Heart left ventricle (tissue), 16 donors: ENCODE data around the gene HDLBP. TPM values are rescaled to one million over a fixed set of nuclear protein-coding genes. Genes with fewer than 3 reads are reported as not detected.

Experiments used
- ATAC-seq, 4 donors: fragments of 200-7000 bp; cut with Tn5 transposase; one replicate each; pipeline ENCODE4 v1.9.1; 2020 to 2022; ENCODE audit warnings: moderate library complexity in 4 of 4, mild to moderate bottlenecking in 3 of 4, moderate number of reproducible peaks in 1 of 4
- DNase-seq, 5 donors: peaks; one replicate each; pipeline ENCODE4 v3.0.0-alpha.2; 2020
- H3K27ac ChIP-seq, 12 donors: fragments of 200-600 bp; sonication (generic) in 4 of 12; one replicate each; pipeline versions ENCODE4 v1.5.0 to v1.8.0; 2016 to 2022; ENCODE audit warnings: mild to moderate bottlenecking in 2 of 12
- H3K27me3 ChIP-seq, 9 donors: fragments of 200-600 bp; sonication (generic) in 2 of 9; one replicate each; pipeline versions ENCODE4 v1.5.1 to v1.8.0; 2016 to 2022; ENCODE audit warnings: mild to moderate bottlenecking in 3 of 9
- H3K36me3 ChIP-seq, 9 donors: fragments of 200-600 bp; sonication (generic) in 2 of 9; one replicate each; pipeline versions ENCODE4 v1.5.0 to v1.8.0; 2018 to 2022; ENCODE audit warnings: mild to moderate bottlenecking in 2 of 9
- H3K4me1 ChIP-seq, 12 donors: fragments of 200-600 bp; sonication (generic) in 4 of 12; one replicate each; pipeline versions ENCODE4 v1.5.0 to v1.8.0; 2016 to 2022; ENCODE audit warnings: mild to moderate bottlenecking in 3 of 12
- H3K4me3 ChIP-seq, 12 donors: fragments of 200-600 bp; sonication (generic) in 4 of 12; one replicate each; pipeline versions ENCODE4 v1.5.0 to v1.8.0; 2017 to 2022; ENCODE audit warnings: mild to moderate bottlenecking in 9 of 12, moderate library complexity in 4 of 12
- H3K9me3 ChIP-seq, 12 donors: fragments of 200-600 bp; sonication (generic) in 4 of 12; one replicate each; pipeline versions ENCODE4 v1.5.0 to v1.8.0; 2016 to 2022; ENCODE audit warnings: mild to moderate bottlenecking in 1 of 12
- POLR2A ChIP-seq, 2 donors: fragments of 450-650 bp; IDR thresholded peaks; one replicate each; pipeline ENCODE4 v1.6.1; 2017; ENCODE audit warnings: antibody characterized with exemption in 2 of 2, mild to moderate bottlenecking in 2 of 2, moderate library complexity in 2 of 2
- WGBS, 4 donors: extraction: QIAGEN DNeasy Blood & Tissue Kit in 2 of 4; methylation state at CpG; one replicate each; pipeline versions ENCODE4 v1.1.5 to v1.1.7; 2013 to 2018; 5-methylcytosine and 5-hydroxymethylcytosine counted together
- intact Hi-C, 10 donors: fragments of 100-400 bp; cut with DNase I; formaldehyde crosslinking; loops; one replicate each; pipeline versions ENCODE4 v1.11.1 to v1.14.2; 2022
- polyA plus RNA-seq, 2 donors: library from polyadenylated mRNA; stranded (reverse); fragments of 200-250 nt; gene quantifications; one replicate each; pipeline ENCODE4 v1.2.3, GENCODE V29; 2013
- total RNA-seq, 9 donors: library from RNA; depleted of rRNA in 2 of 9; stranded (reverse); fragments of >200 nt in 2 of 9; fragmentation: NEBNext Ultra II Directional in 3 of 9; extraction: Animal tissue kit (Norgen Biotek cat#: 25700) in 3 of 9; gene quantifications; one replicate each; pipeline versions ENCODE4 v1.1.0 to v1.2.4, GENCODE V29; 2016 to 2023
- TF ChIP-seq, protein P1 (sequence below), 12 donors: fragments of 200-600 bp; sonication (generic) in 4 of 12; IDR thresholded peaks; one replicate each; pipeline versions ENCODE4 v1.5.0 to v1.8.0; 2018 to 2022; ENCODE audit warnings: antibody characterized with exemption in 12 of 12, mild to moderate bottlenecking in 5 of 12
- donor health status: ischemic (EF 13 %, LVEDD 7.1; RV severe dilation, severe dysfunction).
- donor health status: healthy with polysubstance abuse.
- donor health status: DM: no; HTN: yes; CAD: no.
- donor health status: DM: no; HTN: no; CAD: no.
- donor health status: ischemic (EF 25% LVEDD 6.9; RV normal size, moderate dysfunction).
- donor health status: ischemic (EF 25% LVEDD 5.7; RV mildly dilated, moderate dysfunction).
- donor health status: healthy.
- donor health status: DM: yes; HTN: yes; CAD: no.
- donor health status: ischemic (EF 35%, LVEDD 5.7; RV mildly dilated, moderate dysfunction).
- donor health status: nonischemic (EF 11% LVEDD 7.7; RV severe dilation, severe dysfunction).
- donor health status: DM: yes; HTN: yes; CAD: no.
- donor health status: PGD.
- donor health status: ischemic (EF 29% LVEDD 5.4; RV normal size, mild dysfunction).
- donor health status: nonischemic (EF 23%, LVEDD 6.1; RV moderate dilation, normal function).

HDLBP gene
- total and polyA plus RNA-seq, 11 donors: 220 to 407 (median 343) TPM

DNA sequence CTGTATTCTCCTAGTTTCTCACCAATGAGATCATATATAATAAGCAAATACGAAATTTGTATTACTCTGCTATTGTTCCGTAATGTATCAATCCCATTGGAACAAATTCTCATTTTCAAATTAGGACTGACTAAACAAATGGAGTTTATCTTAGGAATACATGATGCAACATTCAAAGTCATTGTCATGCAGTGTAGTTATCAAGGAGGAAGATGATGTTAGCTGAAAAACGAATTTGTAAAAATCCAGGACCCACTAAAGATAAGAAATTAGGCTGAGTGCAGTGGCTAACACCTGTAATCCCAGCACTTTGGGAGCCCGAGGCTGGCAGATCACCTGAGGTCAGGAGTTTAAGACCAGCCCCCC lies 15.1 kb upstream of the HDLBP start:
- ATAC-seq: no peak
- Histone ChIP-seq H3K27ac (no peak overlapping the region), H3K4me3 (no peak overlapping the region), H3K9me3 (no peaks in the 10 kb centered on the region), H3K27me3 (no peaks in the 10 kb centered on the region), H3K36me3 (peaks cover 0 to 86% (median 56%) of the 10 kb centered on the region in 9 donors), H3K4me1 (no peaks in the 10 kb centered on the region)
- 82 to 92% (median 89%) methylated on average over 4 of the region's 4 CpGs for WGBS, 4 donors
- TF ChIP-seq POLR2A (IDR thresholded peaks at IDR 0.05): no peak
- TF ChIP-seq, protein P1, sequence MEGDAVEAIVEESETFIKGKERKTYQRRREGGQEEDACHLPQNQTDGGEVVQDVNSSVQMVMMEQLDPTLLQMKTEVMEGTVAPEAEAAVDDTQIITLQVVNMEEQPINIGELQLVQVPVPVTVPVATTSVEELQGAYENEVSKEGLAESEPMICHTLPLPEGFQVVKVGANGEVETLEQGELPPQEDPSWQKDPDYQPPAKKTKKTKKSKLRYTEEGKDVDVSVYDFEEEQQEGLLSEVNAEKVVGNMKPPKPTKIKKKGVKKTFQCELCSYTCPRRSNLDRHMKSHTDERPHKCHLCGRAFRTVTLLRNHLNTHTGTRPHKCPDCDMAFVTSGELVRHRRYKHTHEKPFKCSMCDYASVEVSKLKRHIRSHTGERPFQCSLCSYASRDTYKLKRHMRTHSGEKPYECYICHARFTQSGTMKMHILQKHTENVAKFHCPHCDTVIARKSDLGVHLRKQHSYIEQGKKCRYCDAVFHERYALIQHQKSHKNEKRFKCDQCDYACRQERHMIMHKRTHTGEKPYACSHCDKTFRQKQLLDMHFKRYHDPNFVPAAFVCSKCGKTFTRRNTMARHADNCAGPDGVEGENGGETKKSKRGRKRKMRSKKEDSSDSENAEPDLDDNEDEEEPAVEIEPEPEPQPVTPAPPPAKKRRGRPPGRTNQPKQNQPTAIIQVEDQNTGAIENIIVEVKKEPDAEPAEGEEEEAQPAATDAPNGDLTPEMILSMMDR (IDR thresholded peaks at IDR 0.05): no peak
- intact Hi-C loops: no loop called here
- DNase-seq: no peak

DNA sequence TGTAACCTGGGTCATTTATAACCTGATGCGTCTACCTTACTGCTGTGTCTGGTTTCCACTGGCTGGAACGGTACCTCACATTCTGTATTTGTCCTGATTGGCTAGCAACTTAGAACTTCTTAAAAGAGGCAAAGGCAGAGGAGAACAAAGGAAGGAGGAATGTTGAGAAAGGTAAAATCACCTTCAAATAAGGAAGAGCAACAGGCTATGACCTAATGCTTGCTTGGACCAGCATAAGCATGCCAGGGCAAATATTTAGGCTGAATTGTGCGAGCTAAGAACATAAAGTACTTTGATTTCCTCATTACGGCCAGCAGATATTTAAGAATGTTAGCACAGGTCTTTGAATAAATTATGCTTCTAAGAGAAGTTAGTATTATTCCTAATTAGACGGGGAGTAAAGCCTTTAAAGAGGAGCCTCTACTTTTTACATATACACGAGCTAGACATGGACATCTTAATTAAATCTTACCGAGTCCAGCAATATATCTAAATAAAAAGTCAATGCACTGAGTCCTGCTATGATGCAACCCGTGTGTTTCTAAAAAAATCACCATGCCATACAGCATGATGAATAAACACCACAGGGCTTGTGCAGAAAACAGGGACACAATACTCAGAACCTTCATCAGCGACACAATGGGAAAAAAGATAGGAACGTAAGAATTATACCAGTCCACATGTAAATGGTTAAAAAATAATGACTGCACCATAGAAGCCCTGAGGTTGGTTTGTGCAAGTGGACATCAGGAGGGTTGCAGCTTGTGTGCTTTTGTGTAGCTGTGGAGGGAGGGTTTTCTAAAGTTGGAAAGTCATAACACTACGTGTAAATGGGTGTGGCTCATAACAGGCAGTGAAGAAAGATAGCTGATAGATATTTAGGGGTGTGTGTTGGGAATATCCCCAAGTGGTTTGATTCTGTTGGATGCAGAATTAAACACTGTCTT lies 14.5 kb upstream of the HDLBP start:
- WGBS, 4 donors: 88 to 92% (median 92%) methylated on average over 11 of the region's 11 CpGs
- H3K9me3 ChIP-seq: no peaks in the 10 kb centered on the region
- intact Hi-C loops: no loop called here
- H3K27ac ChIP-seq: no peak overlapping the region
- no peaks in the 10 kb centered on the region for H3K27me3 ChIP-seq
- H3K4me1 ChIP-seq: peaks cover 0 to 6% (median under 1%) of the 10 kb centered on the region in 12 donors
- peaks cover 0 to 86% (median 56%) of the 10 kb centered on the region in 9 donors for H3K36me3 ChIP-seq
- no peak overlapping the region for H3K4me3 ChIP-seq
- ATAC-seq (no peak), DNase-seq (no peak)
- TF ChIP-seq POLR2A (IDR thresholded peaks at IDR 0.05): no peak
- TF ChIP-seq, protein P1 (IDR thresholded peaks at IDR 0.05): no peak

DNA sequence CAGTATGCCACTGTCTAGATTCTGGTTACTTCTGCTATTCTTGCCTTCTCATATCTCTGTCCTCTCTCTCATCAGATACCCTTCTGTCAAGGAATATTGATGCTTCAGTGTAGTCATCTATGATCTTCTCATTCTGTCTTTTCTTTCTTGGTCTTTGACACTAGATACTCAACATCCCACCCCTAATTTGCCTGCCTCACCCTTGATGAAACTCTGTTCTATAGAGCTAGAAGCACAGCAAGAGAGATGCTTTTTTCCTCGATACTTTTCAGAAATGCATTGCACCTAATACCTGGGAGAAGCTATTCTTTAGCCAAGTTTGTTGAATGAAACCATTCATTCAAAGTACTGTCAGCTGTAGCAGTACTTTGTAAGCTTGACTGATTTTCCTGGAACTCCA lies 9.8 kb upstream of the HDLBP start:
- Histone ChIP-seq H3K4me3 (no peak overlapping the region), H3K36me3 (peaks cover 0 to 58% (median 42%) of the 10 kb centered on the region in 9 donors), H3K27me3 (no peaks in the 10 kb centered on the region), H3K27ac (no peak overlapping the region), H3K4me1 (peaks cover 6 to 52% (median 34%) of the 10 kb centered on the region in 12 donors), H3K9me3 (no peaks in the 10 kb centered on the region)
- no peak for TF ChIP-seq POLR2A (IDR thresholded peaks at IDR 0.05)
- TF ChIP-seq, protein P1 (IDR thresholded peaks at IDR 0.05): no peak
- no peak for ATAC-seq
- WGBS, 4 donors: 96 to 98% (median 97%) methylated on average over 1 of the region's 1 CpG
- intact Hi-C loops: no loop called here
- no peak for DNase-seq

DNA sequence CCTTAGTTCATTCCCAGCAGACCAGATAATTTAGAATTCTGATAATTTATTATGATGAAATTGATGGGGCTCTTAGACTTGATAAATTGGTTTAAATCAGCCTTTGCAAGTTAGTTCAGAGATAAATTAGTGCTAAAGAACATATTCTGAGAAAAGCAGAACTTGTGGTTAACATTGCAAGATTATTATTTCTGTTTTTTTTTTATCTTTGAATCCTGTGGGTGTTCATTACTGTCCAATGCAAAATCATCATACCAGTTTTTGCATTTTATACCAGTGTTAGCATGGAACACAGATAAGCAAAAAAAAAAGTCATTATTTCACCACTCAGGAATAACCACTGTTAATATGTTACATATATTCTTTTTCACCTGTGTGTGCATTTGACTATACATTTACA lies 9.3 kb upstream of the HDLBP start:
- peaks cover 0 to 53% (median 37%) of the 10 kb centered on the region in 9 donors for H3K36me3 ChIP-seq
- no peak overlapping the region for H3K4me3 ChIP-seq
- intact Hi-C loops: no loop called here
- H3K27me3 ChIP-seq: no peaks in the 10 kb centered on the region
- ATAC-seq (no peak), DNase-seq (no peak)
- peak overlapping the region in 1 of 12 donors; percentile 12 for H3K27ac ChIP-seq
- no peak for TF ChIP-seq POLR2A (IDR thresholded peaks at IDR 0.05)
- TF ChIP-seq, protein P1 (IDR thresholded peaks at IDR 0.05): no peak
- H3K4me1 ChIP-seq: peaks cover 8 to 57% (median 39%) of the 10 kb centered on the region in 12 donors
- H3K9me3 ChIP-seq: no peaks in the 10 kb centered on the region
